GM19468 (cell line): ENCODE measurements around the gene SLC5A2.
"Not testable (repeated sequence)": the region's sequence is repeated elsewhere in the genome, so short reads cannot be mapped to it uniquely, and the experiment has no call there.

Source experiments
- ATAC-seq: cut with Tn5 transposase; IDR thresholded peaks from one replicate; pipeline ENCODE4 v1.9.1; 2021; ENCODE audit warnings: mild to moderate bottlenecking, moderate library complexity, moderate number of reproducible peaks; ENCODE audit not compliant: unreplicated experiment; ENCODE audit errors: extremely low read depth

Gene SLC5A2

DNA sequence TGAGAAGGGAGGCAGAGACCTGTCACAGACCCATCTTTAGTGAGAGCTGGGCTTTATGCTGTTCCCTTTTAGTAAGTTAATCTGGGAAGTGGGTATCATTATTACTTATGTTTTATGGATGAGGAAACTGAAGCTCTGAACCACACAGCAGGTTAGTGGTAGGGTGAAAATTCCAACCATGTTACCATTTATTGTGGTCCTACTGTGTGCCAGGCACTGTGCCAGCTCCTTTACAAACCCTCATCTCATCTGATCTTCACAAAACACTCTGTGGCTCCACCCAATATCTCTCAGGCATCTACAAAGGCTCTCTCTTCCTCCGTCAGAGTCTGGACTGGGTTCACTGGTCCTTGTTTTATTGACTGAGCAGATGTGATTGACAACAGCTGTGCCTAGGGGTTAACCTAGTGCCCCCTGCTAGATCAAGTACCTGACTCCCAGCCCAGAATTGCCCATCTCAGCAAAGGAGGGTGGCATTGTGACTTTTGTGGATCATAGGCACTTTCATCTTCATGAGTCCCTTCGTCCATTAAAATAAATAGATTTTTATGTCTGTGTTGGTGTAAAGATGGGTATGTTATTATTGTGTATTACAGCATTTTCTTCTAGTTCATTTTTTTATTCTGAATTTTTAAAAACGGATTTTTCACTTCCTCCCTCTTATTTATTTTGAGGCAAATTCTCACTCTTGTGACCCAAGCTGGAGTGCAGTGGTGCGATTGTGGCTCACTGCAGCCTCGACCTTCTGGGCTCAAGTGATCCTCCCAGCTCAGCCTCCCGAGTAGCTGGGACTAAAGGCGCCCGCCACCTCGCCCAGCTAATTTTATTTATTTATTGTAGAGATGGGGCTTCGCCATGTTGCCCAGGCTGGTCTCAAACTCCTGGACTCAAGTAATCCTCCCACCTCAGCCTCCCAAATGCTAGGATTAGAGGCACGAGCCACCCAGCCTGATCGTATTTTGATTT is 7.9 kb upstream of the SLC5A2 start:
- no peak for ATAC-seq

DNA sequence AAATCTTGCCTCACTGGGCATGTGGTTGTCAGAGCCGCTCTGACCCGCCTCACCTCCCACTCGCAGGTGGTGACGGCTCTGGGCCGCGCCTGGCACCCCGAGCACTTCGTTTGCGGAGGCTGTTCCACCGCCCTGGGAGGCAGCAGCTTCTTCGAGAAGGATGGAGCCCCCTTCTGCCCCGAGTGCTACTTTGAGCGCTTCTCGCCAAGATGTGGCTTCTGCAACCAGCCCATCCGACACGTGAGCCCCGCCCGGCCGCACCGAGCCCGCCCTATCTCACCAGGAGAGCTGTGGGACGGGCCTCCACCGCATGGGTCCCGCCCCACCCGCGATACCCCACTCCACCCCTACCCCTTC is 7.0 kb upstream of the SLC5A2 start:
- ATAC-seq: no peak

DNA sequence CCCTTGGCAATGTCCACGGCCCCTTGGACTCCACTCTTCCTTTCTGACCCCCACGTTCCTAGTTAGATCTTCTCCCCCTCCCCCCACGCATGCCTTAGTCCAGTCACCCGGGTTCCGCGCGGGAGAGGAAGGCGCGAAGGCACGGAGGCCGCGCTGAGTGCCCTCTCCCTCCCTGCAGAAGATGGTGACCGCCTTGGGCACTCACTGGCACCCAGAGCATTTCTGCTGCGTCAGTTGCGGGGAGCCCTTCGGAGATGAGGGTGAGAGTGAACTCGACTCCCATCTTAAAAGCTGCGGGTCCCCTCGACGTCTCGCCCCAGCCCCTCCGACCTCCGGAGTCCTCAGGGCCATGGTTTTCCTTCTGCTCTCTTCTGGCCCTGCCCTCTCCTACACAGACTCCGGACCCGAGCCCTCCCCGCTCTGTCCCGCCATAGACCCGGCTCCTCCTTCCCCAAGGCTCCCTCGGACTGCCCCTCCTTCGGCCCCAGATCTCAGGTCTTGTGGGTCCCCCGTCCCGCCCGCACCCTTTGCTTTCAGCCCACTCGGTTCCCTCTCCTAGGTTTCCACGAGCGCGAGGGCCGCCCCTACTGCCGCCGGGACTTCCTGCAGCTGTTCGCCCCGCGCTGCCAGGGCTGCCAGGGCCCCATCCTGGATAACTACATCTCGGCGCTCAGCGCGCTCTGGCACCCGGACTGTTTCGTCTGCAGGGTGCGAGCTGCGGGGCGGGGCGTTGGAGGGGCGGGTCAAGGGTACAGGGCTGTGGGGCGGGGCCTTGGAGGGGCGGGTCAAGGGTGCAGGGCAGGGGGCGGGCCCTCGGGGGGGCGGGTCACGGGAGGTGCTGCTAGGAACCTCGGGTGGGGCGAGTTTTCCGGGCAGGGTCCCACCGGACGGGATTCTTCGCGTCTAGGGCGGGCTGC is 6.4 kb upstream of the SLC5A2 start:
- ATAC-seq: no peak

DNA sequence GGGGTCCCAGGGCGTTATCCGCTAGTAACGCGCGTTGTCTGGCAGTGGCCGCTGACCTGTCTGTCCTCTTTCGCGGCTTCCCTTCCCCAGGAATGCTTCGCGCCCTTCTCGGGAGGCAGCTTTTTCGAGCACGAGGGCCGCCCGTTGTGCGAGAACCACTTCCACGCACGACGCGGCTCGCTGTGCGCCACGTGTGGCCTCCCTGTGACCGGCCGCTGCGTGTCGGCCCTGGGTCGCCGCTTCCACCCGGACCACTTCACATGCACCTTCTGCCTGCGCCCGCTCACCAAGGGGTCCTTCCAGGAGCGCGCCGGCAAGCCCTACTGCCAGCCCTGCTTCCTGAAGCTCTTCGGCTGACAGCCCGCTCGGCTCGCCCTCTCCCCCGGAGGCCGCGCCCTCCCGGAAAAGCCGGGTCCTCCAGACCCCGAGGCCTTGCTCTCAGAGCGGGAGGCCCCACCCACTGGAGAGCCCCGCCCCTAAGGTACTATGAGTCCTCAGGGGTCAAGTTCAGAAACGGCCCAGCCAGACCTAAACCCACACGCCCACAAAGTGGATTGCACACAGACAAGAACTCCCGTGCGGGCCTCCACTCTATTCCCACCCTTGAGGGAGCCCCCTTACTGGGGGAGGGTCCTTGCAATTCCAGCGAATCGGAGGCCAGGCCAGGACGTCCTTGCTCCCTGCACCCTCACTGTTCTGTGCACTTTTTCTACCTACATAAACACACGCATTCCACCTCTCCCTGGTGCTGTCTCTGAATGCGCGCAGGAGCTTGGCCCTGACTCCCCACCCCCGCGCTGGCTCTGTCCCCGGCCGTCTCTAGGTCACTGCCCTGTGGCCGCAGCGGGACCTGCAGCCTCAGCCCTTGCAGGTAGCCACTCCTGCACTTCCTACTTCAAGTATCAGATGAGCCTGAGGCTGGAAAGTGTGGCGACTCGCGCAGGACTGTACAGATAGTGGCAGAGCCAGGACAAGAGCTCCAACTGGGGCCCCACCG is 5.4 kb upstream of the SLC5A2 start:
- ATAC-seq: no peak

DNA sequence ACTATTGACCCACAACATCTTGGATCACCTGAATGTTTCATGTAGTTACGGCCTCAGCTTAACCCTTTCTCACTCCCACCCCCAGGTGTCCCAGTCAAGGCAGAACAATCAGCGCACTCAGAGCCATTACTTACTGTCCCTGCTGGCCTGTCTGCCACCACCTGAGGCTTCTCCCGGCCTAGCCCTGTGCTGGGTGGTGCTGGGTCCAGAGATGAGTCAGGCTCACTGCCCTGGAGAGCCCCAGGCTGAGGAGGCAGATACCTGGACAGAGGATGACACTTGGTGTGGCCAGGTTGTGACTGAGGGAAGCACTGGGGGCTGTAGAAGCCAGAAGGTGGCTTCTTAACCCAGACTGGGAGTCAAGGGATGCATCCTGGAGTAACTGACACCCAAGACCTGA is 4.0 kb upstream of the SLC5A2 start:
- no peak for ATAC-seq

DNA sequence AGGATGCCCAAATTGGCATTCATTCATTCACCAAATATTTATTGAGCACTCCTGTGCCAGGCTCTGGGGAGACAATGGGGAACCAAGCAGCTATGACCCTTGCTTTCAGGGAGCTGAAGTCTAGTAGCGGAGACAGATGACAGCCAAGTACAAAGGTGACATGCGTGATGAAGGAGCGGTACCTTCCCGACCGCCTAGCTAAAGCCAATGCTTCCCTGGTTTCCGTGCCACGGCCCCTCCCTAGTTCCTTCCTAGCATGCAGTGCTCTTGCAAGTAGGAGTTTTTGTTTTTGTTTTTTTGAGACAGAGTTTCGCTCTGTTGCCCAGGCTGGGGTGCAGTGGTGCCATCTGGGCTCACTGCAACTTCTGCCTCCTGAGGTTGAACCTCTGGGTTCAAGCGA is 3.2 kb upstream of the SLC5A2 start:
- no peak for ATAC-seq

DNA sequence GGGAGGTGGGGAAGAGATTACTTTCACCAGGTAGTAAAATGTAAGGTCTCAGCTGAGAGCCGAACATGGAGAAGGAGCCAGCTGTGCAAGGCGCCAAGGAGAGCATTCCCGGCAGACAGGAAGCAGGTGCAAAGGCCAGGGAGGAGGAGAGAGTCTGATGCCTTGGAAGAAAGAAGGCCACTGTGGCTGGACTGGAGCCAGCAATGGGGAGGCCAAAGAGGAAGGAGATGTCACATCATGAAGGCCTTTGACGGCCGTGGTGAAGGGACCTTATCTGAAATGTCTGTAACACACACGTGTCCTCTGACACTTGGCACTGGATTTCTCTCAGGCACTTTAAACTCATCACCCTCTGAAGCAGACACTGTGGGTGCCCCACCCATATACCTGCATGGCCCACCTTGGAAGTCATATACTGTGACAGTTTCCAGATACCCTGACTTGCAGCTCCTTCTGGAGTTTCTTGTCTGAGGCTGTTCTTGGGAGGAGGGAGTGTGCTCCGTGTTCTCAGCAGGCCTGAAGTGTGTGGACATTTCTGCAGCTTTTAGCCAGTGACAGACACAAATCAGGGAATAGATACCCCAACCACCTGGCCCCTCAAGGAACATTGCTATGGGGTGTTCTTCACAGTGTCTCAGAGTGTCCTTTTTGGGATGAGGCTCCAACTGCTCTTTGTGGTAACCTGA is 1.9 kb upstream of the SLC5A2 start:
- no peak for ATAC-seq

DNA sequence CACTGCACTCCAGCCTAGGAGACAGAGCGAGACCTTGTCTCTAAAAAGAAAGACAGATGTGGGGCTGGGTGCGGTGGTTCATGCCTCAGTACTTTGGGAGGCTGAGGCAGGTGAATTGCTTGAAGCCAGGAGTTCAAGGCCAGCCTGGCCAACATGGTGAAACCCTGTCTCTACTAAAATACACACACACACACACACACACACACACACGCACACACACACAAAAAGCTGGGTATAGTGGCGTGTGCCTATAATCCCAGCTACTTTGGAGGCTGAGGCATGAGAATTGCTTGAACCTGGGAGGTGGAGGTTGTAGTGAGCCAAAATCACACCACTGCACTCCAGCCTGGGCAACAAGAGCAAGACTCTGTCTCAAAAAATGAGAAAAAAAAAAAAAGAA is 1.1 kb downstream of the SLC5A2 start:
- not testable (repeated sequence) for ATAC-seq

DNA sequence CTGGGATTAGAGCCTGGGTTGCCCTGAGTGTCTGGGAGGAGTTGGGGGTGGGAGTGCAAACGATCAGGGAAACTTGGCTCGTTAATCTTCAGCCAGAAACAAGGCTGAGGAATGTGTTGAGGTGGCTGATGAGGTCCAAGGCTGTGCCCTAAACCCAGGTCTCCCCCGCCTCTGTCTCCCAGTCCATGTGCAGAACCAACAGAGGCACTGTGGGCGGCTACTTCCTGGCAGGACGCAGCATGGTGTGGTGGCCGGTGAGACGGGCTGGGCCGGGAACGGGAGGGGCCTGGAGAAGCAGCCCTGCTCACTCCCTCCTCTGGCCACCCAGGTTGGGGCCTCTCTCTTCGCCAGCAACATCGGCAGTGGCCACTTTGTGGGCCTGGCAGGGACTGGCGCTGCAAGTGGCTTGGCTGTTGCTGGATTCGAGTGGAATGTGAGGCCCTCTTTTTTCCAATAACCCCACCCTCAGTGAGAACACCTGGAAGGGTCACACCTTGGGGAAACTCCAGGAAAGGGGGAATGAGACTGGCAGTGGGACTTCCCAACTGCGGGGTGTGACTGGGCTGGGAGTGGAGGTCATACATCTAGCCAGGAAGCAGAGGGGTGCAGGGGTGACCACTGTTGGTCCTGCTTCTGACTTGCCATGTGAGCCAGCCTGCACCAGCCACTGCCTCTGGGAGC is 1.7 kb downstream of the SLC5A2 start:
- no peak for ATAC-seq

DNA sequence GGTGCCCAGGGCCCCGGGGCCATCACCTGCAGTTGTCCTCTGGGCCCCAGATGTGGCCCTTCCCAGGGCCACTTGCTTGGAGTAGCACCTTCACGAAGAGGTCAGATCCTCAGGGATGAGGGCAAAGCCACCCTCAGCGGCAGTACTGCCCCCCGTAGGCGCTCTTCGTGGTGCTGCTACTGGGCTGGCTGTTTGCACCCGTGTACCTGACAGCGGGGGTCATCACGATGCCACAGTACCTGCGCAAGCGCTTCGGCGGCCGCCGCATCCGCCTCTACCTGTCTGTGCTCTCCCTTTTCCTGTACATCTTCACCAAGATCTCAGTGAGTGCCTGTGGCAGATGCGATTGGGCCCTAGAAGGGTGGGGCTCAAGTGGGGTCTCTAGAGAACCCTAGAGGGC is 2.6 kb downstream of the SLC5A2 start:
- ATAC-seq: no peak

DNA sequence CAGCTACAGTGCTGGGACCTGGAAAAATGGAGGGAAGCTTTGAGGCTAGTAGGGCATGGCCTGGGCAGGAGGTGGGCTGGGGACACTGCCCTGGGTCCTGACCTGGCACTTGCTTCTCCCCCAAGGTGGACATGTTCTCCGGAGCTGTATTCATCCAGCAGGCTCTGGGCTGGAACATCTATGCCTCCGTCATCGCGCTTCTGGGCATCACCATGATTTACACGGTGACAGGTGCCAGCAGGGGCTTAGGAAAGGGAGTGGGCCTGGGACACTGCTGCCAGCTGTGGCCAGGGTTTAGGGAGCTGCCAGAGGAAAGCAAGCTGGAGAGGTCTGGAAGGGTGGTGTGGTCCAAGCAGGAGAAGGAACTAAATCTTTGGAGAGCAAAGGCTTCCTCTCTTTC is 3.1 kb downstream of the SLC5A2 start:
- ATAC-seq: no peak

DNA sequence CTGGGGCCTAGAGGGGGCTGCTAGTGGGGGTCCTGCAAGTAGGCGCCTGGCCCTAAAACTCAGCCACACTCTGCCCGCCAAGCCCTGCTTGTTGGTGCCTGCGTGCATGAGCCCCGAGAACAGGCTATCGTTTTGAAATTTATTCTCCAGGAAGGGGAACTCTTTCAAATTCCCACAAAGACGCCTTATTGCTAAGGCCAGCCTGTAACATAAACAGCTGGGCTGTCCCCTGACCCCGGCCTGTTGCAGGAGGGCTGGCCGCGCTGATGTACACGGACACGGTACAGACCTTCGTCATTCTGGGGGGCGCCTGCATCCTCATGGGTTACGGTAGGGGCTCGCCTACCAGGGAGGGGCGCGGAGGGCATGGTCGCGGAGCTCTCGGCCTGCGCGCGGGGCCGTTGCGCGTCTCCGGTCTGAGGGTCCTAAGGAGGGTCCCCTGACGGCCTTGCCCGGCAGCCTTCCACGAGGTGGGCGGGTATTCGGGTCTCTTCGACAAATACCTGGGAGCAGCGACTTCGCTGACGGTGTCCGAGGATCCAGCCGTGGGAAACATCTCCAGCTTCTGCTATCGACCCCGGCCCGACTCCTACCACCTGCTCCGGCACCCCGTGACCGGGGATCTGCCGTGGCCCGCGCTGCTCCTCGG is 4.3 kb downstream of the SLC5A2 start:
- no peak for ATAC-seq

DNA sequence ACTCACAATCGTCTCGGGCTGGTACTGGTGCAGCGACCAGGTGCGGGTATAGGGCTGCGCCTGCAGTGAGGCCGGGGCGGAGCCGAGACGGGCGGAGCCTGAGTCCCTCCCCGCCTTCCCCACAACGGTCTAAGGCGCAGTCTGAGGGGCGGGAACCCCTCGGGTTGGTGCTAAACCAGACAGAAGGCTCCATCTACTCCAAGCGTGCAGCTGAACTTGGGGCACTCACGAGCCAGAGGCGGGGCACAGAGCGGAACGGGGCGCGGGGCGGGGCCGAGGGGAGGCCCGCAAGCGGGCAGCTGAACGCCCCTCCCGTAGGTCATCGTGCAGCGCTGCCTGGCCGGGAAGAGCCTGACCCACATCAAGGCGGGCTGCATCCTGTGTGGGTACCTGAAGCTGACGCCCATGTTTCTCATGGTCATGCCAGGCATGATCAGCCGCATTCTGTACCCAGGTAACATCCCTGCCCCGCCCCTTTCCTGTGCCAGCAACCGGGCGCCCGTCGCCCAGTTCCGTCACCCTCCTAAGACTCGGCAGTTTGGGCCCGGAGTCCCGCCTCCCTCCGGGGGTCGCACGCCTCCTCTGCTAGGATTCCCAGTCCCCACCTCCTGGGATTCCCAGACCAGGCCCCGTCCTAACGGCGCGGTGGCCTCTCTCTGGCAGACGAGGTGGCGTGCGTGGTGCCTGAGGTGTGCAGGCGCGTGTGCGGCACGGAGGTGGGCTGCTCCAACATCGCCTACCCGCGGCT is 5.0 kb downstream of the SLC5A2 start:
- peak; percentile 87 for ATAC-seq

DNA sequence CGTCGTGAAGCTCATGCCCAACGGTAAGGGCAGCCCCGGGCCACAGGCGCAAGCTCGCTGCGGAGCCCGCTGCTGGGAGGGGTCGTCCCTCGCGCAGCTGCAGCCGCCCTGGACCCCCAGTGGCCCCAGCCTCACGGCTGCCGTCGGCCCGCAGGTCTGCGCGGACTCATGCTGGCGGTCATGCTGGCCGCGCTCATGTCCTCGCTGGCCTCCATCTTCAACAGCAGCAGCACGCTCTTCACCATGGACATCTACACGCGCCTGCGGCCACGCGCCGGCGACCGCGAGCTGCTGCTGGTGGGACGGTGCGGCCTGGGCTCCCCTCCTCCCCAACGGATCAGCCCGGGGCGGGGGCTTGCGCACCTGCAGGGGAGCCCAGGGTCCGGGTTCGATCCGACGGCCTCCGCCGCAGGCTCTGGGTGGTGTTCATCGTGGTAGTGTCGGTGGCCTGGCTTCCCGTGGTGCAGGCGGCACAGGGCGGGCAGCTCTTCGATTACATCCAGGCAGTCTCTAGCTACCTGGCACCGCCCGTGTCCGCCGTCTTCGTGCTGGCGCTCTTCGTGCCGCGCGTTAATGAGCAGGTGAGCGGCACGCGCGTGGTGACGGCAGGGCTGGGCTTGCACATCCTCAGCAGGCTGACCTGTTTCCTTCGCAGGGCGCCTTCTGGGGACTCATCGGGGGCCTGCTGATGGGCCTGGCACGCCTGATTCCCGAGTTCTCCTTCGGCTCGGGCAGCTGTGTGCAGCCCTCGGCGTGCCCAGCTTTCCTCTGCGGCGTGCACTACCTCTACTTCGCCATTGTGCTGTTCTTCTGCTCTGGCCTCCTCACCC is 5.8 kb downstream of the SLC5A2 start:
- no peak for ATAC-seq

DNA sequence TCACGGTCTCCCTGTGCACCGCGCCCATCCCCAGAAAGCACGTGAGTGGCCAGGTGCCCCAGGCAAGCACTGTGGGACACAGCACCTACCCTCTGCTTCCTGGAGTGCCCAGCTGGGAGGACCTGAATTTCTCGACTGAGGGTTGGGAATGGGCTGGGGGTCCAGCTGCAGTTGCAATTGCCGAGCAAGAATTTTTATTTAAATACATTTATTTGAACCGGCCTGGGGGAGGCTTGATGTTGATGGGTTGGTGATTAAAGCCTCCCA is 6.3 kb downstream of the SLC5A2 start:
- no peak for ATAC-seq

DNA sequence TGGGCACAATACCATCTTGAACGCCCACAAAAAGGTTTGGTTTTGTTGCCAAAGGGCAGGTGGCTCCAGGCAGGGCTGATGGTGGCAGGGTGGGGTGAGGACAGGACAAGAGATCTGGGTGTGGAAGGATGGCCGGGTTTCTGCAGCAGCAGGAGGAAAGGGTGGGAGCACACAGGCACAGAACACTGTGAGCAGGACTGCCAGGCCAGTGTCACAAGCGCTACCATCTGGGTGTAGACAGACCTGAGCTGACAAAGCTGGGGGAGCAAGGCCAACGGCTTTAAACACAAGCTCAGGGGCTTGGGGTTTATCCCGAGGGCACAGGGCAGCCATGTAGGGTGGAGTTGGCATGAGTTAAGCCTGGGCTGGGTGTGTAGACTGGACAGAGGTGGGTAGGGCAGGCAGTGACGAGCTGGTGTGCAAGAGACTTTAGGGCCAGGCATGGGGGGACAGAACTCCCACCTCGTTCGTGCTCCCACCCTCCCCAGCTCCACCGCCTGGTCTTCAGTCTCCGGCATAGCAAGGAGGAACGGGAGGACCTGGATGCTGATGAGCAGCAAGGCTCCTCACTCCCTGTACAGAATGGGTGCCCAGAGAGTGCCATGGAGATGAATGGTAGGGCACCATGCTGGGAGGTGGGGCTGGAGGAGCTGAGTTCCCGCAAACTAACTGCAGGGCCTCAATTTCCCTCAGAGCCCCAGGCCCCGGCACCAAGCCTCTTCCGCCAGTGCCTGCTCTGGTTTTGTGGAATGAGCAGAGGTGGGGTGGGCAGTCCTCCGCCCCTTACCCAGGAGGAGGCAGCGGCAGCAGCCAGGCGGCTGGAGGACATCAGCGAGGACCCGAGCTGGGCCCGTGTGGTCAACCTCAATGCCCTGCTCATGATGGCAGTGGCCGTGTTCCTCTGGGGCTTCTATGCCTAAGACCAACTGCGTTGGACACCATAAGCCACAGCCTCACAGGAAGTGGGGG is 7.0 kb downstream of the SLC5A2 start:
- no peak for ATAC-seq
